GM19452 (cell line): Measurements from ENCODE around the gene C21orf58.
A peak's percentile ranks its signal among the peaks of the same experiment; 100 is the strongest.

Experiments used
- ATAC-seq: cut with Tn5 transposase; IDR thresholded peaks from one replicate; pipeline ENCODE4 v1.9.1; 2021; ENCODE audit not compliant: unreplicated experiment

Gene C21orf58

DNA sequence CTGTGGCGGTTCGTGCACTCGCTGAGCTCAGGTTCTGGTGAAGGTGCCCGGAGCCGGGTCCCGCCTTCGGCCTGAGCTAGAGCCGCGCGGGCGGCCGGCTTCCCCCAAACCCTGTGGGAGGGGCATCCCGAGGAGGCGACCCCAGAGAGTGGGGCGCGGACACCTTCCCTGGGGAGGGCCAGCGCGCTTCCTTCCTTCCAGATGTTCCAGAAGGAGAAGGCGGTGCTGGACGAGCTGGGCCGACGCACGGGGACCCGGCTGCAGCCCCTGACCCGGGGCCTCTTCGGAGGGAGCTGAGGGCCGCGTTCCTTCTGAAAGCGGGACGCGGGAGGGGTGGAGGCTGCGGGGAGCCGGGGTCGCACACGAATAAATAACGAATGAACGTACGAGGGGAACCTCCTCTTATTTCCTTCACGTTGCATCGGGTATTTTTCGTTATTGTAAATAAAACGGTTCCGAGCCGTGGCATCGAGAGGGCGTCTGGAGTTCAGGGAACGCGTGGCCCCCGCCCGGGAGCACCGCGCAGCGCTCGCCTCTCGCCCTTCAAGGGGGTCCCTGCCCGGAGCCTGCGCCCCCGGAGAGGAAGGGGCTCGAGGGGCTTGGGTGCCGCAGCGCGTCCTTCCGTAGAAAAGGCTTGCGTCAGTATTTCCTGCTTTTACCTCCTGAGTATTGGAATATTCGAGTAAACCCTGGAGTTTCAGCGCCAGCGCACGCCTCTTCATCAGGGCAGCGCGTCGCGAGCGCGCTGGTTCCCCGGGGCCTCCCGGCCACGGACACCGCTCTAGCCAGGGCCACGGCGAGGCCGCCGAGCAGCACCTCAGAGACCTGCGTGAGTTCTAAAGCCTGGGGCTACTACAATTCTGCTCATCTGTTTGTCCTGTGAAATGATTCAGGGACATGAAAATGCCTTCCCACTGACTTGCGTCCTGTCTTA is 26.1 kb downstream of the C21orf58 start:
- ATAC-seq = no peak

- no peak for ATAC-seq
These were observed 27.5 kb downstream of the C21orf58 start for GRCh38 chr21:46295996-46296752.

DNA sequence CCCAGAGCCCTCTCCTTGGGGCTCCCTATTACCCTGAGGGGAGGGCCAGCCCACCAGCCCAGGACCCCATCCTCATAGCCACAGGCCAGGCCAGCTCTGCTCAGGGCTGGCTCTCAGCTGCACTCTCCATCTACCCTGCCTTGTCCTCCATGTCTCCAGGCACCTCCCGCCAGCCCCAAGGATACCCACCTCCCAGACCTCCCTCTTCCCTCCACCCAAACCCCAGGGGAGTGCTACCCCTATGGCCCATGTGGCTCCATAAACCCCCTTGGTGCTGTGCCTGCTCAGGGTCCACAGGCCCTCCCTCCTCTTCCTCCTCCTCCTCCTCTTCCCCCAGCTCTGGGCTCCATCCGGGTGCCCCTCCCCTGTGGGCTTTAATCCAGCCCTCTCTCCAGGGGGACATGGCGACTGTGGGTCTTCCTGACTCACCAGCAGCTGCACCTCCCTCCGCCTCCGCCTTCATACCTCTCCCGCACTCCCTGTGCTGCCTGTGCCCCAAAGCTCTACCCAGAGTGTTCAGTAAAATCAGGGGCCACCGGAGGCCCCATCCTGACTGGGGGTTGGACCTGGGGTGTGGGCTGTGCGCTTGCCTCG is 28.4 kb downstream of the C21orf58 start:
- no peak for ATAC-seq

GRCh38 chr21:46294647-46295176 is 29.0 kb downstream of the C21orf58 start:
- no peak for ATAC-seq

- ATAC-seq = no peak
These were observed 32.1 kb downstream of the C21orf58 start for GRCh38 chr21:46291561-46291960.

DNA sequence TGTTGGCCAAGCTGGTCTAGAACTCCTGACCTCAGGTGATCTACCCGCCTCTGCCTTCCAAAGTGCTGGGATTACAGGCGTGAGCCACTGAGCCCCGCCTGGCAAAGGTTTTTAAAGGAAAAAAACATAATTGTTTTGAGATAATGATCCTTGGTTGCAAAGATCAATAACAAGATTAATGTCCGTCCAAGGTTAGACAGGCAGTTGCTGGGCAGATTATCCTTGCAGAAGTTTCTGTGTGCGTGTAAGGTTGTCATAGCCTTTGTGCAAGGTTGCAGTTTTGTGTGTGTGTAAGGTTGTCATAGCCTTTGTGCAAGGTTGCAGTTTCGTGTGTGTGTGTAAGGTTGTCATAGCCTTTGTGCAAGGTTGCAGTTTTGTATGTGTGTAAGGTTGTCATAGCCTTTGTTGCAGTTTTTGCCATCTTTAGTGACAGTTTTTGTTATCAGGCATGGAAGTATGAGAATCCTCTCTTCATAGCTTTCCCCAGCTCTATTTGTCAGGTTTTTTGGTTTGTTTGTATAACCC is 34.0 kb downstream of the C21orf58 start:
- ATAC-seq = no peak

DNA sequence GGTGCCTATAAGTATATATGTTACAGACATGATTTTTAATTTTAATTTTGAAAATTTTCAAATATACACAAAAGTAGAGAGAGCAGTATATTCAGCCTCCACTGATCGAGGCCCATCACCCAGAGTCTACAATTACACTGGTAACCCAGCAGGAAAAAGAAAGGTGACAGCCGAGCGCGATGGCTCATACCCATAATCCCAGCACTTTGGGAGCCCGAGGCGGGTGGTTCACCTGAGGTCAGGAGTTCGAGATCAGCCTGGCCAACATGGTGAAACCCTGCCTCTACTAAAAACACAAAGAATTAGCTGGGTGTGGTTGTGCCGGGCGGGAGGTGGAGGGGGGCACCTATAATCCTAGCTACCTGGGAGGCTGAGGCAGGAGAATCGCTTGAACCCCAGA is 36.1 kb downstream of the C21orf58 start:
- ATAC-seq = no peak

- ATAC-seq = no peak
These were observed 37.0 kb downstream of the C21orf58 start for GRCh38 chr21:46286648-46287002.

DNA sequence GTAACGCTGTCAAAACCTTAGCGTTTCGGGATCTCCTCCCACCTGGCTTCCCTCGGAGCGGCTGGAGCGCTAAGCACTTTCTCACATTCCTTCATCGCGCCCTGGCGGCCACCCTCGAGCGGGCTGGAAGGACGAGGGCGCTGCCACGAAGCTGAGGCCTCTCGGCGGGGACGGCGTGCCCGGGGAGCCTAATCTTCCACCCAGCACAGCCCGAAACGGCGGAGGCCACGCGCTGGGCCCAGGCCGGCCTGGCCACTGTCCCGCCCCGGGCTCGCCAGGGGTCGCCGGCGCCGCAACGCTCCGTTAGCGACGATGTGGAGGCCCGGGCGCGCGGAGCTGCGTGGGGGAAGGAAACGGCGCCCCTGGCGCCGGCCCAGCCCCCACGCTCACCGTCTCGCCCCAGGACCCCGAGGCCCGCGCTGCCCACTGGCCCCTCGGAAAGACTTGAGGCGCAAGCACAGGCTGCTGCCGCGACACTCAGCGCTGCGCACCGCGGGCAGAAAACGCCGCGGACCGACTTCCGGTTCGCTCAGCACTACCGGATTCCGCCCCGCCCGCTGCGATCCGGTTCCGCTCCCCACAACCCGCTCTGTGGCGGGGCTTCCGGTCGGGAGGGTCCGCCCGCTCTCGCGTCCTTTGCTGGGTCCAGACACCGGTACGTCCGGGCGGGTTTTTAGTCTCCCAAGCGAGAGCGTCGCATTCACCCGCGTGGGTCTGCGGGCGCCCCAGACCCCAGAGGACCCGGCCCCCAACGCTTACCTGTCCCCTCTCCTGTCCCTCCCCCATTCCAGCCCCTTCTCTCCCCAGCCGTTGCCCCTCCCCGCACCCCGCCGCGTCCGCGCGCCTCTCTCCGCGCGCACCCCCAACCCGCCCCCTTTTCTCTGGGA is 37.7 kb downstream of the C21orf58 start, which contains the start of gene YBEY:
Gene YBEY (plus strand): TSS at position 582 of the 887 bp plus-strand sequence. CDS start 572 bp downstream, outside the sequence.
- peak; percentile 84 for ATAC-seq

GRCh38 chr21:46285206-46285661 is 38.4 kb downstream of the C21orf58 start, which contains the start of gene MCM3AP:
MCM3AP (minus strand) TSS chr21:46285611; CDS start chr21:46285286, 325 bp downstream.
- no peak for ATAC-seq

DNA sequence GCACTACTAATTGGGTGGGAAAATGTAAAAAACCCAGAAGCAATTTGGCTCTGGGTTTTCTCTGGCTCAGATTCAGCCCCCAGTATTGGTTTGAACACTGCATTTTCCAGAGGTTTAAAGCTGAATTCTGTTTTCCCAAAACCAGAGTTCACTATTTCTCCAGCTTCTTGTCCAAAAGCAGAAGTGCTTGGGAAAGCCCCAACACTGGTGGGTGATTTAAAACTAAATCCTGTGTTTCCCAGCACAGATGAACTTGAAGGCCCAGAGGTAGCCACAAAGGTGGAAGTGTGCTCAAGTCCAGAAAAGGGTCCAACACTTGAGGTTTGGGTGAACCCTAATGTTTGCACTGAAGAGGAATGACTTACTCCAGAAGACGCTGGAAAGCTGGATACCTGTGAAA is 38.9 kb downstream of the C21orf58 start:
- ATAC-seq = no peak

- no peak for ATAC-seq
These were observed 39.5 kb downstream of the C21orf58 start for GRCh38 chr21:46284077-46284644.

DNA sequence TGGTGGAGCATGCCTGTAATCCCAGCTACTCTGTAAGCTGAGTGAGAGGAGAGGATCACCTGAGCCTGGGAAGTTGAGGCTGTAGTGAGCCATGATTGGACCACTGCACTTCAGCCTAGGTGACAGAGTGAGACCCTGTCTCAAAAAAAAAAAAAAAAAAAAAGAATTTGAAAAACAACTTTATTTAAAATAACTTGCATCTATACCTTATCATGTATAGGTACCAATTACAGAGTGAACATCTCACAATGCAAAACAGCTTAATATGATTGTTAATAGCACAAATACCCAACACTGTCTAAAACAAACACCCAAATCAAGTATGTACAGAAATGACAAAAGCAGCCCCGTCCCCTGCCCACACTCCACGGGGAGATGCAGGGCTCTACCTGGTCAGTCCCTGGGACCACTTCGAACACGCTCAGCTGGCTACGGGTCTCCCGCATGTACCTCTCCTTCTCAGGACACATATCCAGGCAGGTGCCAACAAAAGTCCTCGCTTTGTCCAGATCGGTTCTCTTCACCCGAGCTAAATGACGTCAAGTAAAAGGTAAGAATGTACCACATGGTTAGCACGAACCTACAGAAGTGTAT is 48.8 kb downstream of the C21orf58 start:
- no peak for ATAC-seq

GRCh38 chr21:46273341-46273740 is 50.3 kb downstream of the C21orf58 start:
- no peak for ATAC-seq

DNA sequence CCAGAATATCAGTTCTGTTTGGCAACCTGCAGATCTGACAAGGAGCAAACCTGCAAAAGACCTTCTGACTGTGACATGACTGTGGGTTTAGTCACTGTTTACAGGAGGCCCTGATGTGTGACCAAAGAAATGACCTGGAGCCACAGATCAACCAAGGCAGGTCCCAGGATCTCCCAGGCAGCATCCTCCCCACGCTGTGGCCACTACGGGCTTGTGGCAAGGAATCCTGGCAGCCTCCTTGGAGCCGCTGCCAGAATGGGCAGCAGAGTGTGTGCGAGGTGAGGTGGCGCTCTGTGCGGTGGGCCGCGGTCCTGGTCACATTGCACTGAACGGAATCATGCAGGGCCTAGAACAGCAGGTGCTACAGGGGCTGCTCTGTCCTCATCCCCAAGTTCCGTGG is 54.2 kb downstream of the C21orf58 start:
- ATAC-seq = no peak

GRCh38 chr21:46268371-46268770 is 55.3 kb downstream of the C21orf58 start:
- no peak for ATAC-seq

- ATAC-seq = no peak
These were observed 56.7 kb downstream of the C21orf58 start for GRCh38 chr21:46266946-46267345.

DNA sequence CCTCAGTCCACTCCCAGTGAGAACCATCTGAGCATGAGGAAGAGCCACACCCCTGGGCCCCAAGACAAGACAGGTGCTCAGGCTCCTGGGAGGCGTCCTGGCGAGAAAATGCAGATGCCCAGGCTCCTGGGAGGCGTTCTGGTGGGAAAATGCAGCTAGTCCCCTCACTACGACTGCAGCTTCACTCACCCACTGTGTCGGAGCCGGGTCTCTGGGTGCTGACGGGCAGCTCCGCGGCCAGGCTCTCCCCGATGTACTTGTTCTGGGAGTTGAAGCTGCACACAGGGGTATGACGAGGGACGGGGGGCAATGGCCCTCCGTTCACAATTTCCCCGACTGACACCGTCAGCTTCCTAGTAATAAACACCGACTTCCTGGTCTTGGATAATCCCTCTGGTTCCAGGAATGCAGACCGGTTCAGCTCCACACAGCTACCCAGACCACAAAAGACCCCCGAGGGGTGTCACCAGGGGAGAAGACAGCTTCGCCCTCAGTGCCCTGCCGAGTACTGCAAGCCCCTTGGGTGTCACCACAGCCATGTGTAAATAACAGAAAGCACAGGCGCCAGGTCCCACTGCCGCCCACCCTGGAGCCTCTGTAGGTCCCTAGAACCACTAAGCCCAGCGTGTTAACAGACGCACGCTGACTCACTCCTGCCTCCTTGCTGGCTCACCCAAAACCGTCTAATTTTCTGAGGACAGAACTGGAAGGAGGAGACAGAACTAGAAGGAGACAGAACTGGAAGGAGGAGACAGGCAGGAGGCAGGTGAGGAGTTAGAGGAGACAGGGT is 57.7 kb downstream of the C21orf58 start:
- ATAC-seq = no peak
